ENCODE measurements around the gene PDXK.
"Not testable (repeated sequence)": the region's sequence is repeated elsewhere in the genome, so short reads cannot be mapped to it uniquely, and the experiment has no call there.

Gene PDXK

DNA sequence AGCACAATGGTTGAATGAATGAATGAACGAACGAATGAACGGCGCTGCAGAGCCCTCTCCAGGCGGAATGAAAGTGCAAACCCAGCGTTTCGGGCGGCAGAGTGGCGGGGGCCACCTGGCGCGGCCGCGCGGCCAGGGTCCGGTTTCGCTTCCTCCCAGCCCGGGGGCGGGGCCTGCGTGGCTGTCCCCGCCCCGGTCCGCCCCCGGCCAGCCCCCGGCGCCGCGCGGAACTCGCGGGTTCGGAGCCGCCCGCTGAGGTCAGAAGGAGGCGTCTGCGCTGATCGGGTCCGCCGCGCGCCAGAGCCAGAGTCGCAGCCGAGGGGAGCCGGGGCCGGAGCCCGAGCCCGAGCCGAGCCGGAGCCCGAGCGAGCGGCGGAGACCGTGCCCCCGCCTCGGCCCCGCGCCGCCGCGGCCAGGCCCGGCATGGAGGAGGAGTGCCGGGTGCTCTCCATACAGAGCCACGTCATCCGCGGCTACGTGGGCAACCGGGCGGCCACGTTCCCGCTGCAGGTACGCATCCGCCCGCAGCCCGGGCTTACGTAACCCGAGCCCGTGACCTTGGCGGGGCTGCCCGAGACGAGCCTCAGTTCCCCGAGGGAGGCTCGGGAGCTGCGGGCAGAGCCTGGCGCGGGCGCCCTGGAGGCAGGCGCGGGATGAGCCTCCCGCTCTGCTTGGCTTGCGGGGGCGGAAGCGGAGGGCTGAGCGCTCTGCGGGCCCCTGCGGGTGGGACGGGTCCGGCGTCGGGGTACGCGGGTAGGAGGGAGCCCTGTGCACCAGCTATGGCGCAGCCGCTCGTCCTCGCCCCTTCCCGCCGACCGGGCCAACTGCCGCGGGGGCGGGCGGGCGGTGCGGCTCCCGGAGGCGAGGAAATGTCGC is at the start of gene PDXK:
TSS of gene PDXK (plus strand) at position 258 of the 876 bp plus-strand sequence. CDS start at position 424, 166 bp downstream.
- DNase-seq = peak; percentile 80

DNA sequence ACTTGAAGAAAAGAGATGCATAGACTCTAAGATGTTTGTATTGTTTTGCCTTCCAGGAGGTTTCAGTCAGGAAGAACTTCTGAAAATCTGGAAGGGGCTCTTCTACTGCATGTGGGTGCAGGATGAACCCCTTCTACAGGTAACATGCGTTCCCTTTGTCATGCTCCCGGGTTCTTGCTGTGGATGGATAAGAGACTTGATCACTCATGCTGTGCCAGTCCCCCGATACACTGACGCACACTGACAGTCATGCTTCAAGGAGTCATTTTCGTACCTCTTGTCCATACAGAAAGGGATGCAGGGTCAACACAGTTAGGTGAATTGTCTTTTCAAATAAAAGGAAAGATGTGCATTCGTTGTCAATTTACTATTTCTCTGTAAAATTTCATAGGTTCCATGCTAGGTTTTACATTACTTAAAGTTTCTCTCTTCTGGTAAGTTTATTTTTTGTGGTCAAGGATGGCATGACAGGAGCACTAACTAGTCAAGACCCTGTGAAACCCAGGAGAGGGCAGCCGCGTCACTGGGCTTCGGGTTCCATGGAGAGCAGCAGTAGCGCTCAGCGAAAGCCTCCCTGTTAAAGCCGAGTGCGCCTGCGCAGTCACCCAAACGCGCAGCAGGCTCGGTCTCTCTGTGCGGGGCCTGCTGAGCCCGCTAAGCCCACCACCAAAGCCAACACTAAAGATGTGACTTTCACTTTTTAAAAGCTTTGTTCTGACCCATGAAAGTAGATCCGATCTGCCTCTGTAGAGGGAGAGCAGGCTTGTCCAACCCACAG is 48.9 kb upstream of the PDXK start:
- no peak for DNase-seq

DNA sequence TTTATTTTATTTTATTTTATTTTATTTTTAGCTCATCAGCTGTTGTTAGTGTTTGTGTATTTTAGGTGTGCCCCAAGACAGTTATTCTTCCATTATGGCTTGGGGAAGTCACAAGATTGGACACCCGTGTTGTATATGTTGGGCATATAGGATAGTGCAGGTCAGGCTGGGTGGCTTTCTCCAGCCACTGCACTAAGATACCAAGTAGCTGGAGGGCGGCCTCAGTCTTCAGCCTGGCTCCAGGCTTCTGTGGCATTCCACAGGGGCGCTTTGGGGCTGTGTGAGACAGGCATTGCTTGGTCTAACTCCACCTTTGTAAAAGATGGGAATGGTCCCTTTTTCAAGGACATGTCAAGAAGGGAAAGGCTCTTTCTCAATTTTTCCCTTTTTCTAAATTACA is 43.1 kb upstream of the PDXK start:
- DNase-seq = no peak

DNA sequence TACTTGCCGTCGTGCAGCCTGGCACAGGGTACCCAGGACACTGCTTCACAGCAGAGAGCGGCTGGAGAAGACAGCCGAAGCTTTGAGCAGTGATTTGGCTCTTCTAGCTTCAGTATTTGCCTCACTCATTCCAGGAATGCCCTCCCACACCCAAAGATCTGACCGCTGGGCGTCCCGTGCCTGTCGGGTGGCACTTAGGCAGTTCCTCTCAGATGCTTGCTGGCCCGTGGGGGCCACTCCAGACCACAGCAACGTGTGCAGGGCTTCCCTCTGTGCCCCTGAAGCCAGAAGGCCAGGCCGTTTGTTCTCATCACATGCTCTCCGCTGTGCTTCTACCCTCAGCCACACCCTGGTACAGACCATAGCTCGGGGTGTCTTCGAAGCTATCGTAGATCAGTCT is 42.5 kb upstream of the PDXK start:
- DNase-seq = no peak

DNA sequence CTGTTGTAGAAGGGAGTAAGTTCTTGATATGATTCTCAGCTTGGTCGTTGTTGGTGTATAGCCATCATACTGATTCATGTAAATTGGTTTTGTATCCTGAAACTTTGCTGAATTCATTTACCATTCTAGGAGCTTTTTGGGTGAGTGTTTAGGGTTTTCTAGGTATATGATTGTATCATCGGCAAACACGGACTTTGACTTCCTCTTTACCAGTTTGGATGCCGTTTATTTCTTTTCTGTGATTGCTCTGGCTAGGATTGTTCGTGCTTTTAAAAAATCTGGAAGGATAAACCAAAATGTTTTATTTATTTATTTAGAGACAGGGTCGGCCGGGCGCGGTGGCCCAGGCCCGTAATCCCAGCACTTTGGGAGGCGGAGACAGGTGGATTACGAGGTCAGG is 39.0 kb upstream of the PDXK start:
- no peak for DNase-seq

DNA sequence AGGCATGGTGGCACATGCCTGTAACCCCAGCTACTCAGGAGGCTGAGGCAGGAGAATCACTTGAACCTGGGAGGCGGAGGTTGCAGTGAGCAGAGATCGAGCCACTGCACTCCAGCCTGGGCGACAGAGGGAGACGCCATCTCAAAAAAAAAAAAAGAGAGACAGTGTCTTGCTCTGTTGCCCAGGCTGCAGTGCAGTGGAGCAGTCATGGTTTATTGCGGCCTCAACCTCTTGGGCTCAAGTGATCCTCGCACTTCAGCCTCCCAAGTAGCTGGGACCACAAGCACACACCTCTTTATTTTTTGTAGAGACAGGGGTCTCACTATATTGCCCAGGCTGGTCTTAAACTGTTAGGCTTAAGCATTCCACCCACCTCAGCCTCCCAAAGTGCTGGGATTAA is 38.5 kb upstream of the PDXK start:
- not testable (repeated sequence) for DNase-seq

DNA sequence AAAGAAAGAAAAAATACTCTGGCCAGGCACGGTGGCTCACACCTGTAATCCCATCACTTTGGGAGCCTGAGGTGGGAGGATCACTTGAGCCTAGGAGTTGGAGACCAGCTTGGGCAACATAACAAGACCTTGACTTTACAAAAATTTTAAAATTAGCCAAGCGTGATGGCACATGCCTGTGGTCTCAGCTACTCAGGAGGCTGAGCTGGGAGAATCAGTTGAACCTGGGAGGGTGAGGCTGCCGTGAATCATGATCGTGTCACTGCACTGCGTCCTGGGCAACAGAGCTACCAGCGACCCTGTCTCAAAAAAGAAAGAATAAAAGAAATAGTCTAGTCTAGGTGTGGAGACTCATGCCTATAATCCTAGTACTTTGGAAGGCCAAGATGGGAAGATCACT is 37.3 kb upstream of the PDXK start:
- DNase-seq = no peak

DNA sequence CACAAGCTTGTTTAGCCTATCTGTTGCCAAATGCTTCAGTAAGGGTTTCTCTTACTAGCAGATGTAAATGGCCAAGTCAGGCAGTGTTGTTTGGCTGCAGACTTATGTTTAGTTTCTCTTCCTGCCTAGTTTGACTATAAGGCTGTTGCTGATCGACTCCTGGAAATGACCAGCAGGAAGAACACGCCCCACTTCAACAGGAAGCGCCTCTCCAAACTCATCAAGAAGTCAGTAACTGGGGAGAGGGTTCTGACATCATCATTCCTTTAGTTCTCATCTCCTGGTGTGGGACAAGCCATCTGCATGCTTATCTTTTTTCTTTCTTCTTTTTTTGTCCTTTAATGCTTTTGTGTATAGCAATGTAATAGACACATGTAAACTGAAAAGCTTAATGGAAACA is 34.5 kb upstream of the PDXK start:
- DNase-seq = no peak

DNA sequence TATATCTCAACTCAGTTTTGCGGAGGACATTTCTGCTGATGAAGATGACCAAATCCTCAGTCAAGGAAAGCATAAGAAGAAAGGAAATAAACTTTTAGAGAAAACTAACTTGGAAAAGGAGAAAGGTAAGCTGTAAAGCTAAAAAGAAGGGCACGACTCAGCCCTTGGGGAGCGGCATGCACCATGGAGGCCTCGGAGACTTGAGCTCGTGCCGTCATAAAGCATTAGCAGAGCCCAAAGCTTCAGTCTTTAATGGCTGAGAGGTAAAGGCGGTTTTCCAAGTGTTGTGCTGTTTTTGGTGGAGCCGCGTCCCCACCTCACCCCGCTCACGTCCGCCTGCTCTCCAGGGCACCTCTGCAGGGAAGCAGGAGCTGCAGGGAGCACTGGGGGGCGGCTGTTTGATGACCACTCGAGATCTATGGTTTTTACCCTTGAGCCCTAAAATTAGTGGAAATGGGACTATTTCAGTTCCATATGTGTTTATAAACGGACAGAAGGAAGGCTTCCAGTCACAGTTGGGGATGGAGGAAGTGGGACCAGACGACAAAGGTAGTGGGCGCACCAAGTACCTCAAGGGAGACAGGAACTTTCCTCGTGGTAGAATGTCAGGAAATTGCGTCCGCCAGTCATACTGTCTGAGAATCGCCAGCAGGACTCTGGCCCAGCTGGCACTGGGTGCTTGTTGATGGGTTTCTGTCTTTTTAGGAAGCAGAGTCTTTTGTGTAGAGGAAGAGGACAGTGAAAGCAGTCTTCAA is 31.9 kb upstream of the PDXK start:
- DNase-seq = no peak

DNA sequence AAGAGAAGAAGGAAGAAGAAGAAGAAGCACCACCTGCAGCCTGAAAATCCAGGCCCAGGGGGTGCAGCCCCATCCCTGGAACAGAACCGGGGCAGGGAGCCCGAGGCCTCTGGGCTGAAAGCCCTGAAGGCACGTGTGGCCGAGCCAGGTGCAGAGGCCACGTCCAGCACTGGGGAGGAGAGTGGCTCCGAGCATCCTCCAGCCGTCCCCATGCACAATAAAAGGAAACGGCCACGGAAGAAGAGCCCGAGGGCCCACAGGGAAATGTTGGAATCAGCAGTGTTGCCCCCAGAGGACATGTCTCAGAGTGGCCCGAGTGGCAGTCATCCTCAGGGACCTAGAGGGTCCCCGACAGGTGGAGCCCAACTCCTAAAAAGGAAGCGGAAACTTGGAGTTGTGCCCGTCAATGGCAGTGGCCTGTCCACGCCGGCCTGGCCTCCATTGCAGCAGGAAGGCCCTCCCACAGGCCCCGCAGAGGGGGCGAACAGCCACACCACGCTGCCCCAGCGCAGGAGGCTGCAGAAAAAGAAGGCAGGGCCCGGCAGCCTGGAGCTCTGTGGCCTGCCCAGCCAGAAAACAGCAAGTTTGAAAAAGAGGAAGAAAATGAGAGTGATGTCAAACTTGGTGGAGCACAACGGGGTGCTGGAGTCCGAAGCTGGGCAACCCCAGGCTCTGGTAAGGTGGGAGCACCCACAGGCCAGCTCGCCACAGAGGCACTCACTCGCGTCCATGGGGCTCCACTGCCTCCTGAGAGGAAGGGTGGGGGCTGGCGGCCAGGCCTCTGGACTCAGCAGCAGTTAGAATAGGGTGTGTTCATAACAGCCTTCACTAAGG is 31.1 kb upstream of the PDXK start:
- no peak for DNase-seq

DNA sequence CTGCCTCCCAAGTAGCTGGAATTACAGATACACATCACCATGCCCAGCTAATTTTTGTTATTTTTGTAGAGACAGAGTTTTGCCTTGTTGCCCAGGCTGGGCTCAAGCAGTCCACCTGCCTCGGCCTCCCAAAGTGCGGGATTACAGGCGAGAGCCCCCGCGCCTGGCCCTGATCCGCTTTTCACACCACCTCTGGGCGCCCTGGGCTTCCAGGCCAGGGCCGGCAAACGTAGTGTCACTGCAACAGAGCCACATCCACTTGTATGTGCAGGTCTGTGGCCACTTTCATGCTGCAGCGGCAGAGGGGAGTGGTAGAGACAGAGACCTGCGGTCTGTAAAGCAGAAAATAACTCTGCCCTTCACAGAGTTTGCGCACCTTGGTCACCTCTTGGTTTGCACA is 30.0 kb upstream of the PDXK start:
- DNase-seq = no peak

DNA sequence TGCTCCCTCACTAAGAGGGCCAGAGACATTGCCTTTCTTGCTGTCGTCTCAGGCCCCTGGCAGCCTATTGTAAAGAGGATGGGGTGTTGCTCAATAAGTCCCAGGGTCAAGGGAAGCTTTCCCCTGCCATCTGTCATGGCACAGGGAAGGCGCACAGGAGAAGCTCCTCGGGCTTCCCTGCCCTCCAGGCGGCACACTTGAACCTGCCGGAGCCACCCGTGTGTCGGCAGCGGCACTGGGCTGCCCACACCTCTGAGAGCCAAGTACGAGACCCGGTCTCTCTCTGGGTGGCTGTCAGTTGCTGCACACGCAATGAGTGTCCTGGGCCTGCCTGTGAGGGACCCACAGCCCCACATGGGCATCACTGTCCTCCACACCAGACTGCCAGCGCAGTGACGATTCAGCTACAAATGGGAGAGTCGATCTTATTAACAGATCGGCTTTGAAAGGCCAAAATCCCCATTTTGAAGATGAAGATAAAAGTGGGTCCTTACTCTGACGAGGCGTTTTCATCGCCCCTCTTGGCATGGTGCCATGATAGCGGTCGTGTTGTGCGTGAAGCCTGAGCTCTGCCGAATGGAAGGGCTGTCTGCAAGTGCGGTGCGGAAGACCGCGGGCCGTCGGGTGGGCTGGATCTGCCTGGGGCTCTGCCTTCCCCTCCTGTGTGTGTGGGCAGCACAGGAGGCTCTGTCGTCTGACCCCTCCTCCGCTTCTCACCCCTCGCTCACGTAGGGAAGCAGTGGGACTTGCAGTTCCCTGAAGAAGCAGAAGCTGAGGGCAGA is 29.2 kb upstream of the PDXK start:
- no peak for DNase-seq

DNA sequence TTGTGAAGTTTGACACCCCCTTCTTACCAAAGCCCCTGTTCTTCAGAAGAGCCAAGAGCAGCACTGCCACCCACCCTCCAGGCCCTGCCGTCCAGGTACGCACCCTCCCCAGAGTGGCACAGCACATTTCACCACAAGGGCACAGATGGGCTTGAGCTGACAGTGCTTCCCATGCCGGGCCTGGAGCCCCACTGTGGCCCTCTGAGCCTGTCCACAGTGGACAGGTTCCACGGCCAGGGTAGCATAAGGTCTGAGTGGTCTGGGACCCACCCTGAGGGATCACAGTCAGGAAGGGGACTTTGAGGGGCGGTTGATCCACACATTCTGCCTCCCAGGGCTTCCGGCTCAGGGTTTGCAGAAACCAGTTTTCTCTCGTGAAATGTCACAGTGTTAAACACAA is 28.6 kb upstream of the PDXK start:
- no peak for DNase-seq

DNA sequence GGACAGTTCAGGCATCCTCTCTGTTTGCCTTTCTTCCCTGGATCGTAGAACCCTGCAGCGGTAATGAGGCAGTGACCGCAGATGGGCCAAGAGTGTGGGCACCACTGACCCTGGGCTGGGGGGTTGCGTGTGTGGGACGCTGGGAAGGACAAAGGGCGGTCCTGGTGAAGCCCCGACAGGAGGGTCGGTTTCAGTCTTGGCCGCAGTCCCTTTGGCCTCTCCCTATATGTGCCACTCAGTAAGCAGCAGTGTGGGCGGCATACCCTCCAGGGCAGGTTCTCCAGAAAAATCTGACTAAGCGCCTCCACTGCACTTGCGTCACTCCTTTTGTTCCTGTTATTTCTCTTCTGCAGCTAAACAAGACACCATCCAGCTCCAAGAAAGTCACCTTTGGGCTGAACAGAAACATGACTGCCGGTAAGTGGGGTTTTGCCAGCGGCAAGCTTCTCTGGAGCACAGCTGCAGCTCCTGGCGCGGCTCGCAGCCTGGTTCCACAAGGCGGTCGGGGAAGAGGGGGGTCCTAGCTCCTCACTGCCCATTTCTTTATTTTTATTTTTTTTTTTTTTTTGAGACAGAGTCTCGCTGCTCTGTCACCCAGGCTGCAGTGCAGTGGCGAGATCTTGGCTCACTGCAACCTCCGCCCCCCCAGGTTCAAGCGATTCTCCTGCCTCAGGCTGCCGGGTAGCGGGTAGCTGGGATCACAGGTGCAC is 27.7 kb upstream of the PDXK start:
- DNase-seq = no peak

DNA sequence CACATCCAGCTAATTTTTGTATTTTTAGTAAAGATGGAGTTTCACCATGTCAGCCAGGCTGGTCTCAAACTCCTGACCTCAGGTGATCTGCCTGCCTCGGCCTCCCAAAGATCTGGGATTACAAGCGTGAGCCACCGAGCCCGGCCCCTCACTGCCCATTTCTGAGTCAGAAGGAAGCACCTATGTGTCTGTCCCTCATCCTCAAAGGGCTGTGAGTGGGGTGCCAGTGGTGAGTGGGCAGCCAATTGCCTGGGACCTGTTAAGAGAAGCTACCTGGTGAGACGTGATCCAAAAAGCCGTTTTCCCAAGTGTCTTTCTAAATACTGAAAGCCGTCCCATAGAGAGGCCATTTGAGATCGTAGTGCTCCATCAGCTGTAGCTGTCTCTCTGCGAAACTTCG is 27.1 kb upstream of the PDXK start:
- no peak for DNase-seq

DNA sequence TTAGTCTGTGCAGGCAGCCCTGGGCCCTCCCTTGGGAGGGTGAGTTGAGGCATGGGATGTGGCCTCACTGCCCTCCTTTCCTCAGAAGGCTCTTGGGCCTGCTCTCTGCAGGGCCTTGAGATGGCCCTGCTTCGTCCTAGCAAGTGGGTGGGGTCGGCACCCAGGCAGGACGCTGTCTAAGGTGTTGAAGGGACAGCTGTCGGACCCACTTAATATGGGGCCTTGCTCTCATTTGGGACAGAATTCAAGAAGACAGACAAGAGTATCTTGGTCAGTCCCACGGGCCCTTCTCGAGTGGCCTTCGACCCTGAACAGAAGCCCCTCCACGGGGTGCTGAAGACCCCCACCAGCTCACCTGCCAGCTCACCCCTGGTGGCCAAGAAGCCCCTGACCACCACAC is 26.0 kb upstream of the PDXK start:
- no peak for DNase-seq

DNA sequence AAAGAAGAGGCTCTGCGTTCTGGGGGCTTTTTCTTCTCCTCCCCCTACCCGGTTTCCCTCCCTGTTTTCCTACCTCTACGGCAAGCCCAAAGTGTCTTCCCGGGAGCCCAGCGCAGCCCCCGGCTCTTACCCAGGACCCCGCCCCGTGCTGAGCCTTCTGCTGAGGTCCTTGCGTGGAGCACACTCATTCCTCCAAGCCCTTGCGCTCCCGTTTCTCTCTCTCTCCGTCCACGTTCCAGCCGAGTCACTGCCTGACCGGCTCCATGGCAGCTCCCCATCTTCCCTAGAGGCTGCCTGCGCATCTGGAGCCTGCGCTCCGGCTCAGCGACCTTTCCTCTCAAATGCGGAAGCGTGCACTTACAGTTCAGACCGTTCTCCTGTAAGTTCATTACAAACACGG is 24.9 kb upstream of the PDXK start:
- DNase-seq = no peak

DNA sequence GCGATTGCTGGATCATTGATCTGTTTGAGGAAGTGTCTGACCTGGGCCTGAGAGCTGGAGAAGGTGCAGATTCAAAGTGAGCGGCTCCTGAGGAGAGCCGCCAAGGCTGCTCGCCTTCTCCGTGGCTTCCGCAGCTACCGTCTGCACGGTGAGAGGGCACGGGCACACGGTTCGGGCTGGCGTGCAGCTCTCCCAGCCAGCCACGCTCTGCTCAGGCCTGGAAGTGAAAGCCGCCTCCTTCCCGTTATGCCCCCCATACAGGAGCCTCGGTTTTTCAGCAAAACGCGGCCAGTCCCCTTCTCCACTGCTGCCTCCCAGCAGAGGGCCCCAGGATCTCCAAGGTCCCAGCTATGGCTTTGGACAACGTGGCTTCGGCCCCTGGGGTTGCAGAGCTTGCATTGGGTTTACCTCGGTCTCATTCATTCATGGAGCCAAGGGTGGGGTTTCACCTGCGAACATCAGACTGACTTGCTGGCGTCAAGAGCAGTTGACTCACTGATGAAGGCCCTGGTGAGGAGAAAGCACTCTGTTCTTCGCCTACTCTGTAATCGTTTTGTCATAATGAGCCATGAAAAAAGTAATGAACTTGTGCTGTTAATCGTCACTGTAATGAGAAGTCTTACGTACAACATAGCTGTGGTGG is 24.4 kb upstream of the PDXK start:
- no peak for DNase-seq

DNA sequence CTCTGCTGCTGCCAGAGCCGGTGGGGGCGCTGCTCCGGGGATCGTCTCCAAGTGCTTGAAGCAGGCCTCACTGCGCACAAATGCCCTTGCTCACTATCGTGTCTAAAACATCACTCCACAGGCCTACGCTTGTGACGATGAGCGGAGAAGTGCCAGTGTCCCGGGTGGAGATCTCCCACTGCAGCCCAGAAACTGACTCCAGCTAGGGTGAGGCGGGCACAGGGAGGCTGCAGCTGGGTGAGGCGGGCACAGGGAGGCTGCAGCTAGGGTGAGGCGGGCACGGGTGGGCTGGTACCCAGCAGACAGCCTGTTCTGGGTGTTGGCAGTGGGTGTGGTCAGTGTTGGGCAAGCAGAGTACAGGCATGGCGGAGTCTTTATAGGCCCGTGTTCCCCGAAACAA is 22.7 kb upstream of the PDXK start:
- no peak for DNase-seq
